Endothelial cell (in vitro differentiated cells): ENCODE data around the gene AKR1A1. TPM values are rescaled to one million over a fixed set of nuclear protein-coding genes. Genes with fewer than 3 reads are reported as not detected.

Source experiments
- total RNA-seq: library from RNA; stranded (reverse); fragmentation: NEBNext Ultra II Directional; extraction: Animal tissue kit (Norgen Biotek cat#: 25700); gene quantifications from one replicate; pipeline ENCODE4 v1.2.1, GENCODE V29; 2021; ENCODE audit not compliant: unreplicated experiment

The AKR1A1 gene
- total RNA-seq, 1 donor from 2014 or later = 125 TPM

Other genes starting within 250 kb of the AKR1A1 start
- 2.5 TPM for gene HPDL, start 223.9 kb upstream of the AKR1A1 start, total RNA-seq
- gene TOE1, start 210.7 kb upstream of the AKR1A1 start, total RNA-seq = 9.7 TPM
- 31.5 TPM for gene MUTYH, start 210.4 kb upstream of the AKR1A1 start, total RNA-seq
- 8.0 TPM for gene TESK2, start 59.7 kb upstream of the AKR1A1 start, total RNA-seq
- 4.8 TPM for gene CCDC163, start 50.8 kb upstream of the AKR1A1 start, total RNA-seq
- gene MMACHC, start 50.5 kb upstream of the AKR1A1 start, total RNA-seq = 5.8 TPM
- gene PRDX1, start 28.9 kb upstream of the AKR1A1 start, total RNA-seq = 325 TPM
- 149 TPM for gene NASP, start 33.2 kb downstream of the AKR1A1 start, total RNA-seq
- 3.9 TPM for gene CCDC17, start 73.2 kb downstream of the AKR1A1 start, total RNA-seq
- gene GPBP1L1, start 135.7 kb downstream of the AKR1A1 start, total RNA-seq = 102 TPM
- 27.8 TPM for gene TMEM69, start 137.4 kb downstream of the AKR1A1 start, total RNA-seq
- gene IPP, start 199.8 kb downstream of the AKR1A1 start, total RNA-seq = 9.3 TPM